Esophagus squamous epithelium (tissue), 5 donors: ENCODE data around the gene MRGPRX2. TPM values are rescaled to one million over a fixed set of nuclear protein-coding genes. Genes with fewer than 3 reads are reported as not detected.

Source experiments
- DNase-seq: peaks from one replicate; lab custom pipeline; 2025; lab: John Stamatoyannopoulos, UW
- H3K27ac ChIP-seq, 4 donors: fragments of 200-600 bp; sonication (generic); one replicate each; pipeline ENCODE4 v1.5.1; 2016 to 2019; ENCODE audit warnings: mild to moderate bottlenecking in 1 of 4
- H3K27me3 ChIP-seq, 4 donors: fragments of 200-600 bp; sonication (generic); 1 replicate in 3 of 4; 2 replicates in 1 of 4; pipeline versions ENCODE4 v1.5.1 to v1.6.0; 2017 to 2021; ENCODE audit warnings: antibody characterized with exemption in 1 of 4
- H3K36me3 ChIP-seq, 3 donors: fragments of 200-600 bp; sonication (generic); one replicate each; pipeline ENCODE4 v1.5.1; 2016 to 2019
- H3K4me1 ChIP-seq, 3 donors: fragments of 200-600 bp; sonication (generic); one replicate each; pipeline ENCODE4 v1.5.1; 2017 to 2019
- H3K4me3 ChIP-seq, 4 donors: fragments of 200-600 bp; sonication (generic); 1 replicate in 3 of 4; 2 replicates in 1 of 4; pipeline ENCODE4 v1.5.1; 2016 to 2019; ENCODE audit warnings: mild to moderate bottlenecking in 2 of 4, moderate library complexity in 1 of 4
- H3K9me3 ChIP-seq, 3 donors: fragments of 200-600 bp; sonication (generic); one replicate each; pipeline ENCODE4 v1.5.1; 2016 to 2019
- POLR2A ChIP-seq, 4 donors: fragments of 450-650 bp; IDR thresholded peaks; one replicate each; pipeline ENCODE4 v1.6.1; 2017; ENCODE audit warnings: antibody characterized with exemption in 4 of 4, mild to moderate bottlenecking in 4 of 4, moderate library complexity in 3 of 4
- WGBS, 2 donors: methylation state at CpG; one replicate each; pipeline ENCODE4 v1.1.5; 2018; 5-methylcytosine and 5-hydroxymethylcytosine counted together
- intact Hi-C: fragments of 100-400 bp; cut with DNase I; formaldehyde crosslinking; loops from one replicate; pipeline ENCODE4 v1.15.0; 2022
- total RNA-seq, 4 donors: library from RNA; depleted of rRNA; stranded (reverse); fragments of >200 nt; gene quantifications; one replicate each; pipeline ENCODE4 v1.1.0, GENCODE V29; 2016
- TF ChIP-seq, protein P1 (sequence below), 6 experiments: fragments of 450-650 bp in 4 of 6; fragments of 200-600 bp in 2 of 6; sonication (generic) in 2 of 6; IDR thresholded peaks; one replicate each; pipeline ENCODE4 v1.5.1; 2016 to 2019; ENCODE audit warnings: antibody characterized with exemption in 6 of 6, mild to moderate bottlenecking in 4 of 6, moderate library complexity in 4 of 6
- donor health status: DM: yes; HTN: yes; CAD: no.

The MRGPRX2 gene
- total RNA-seq, 4 donors from 2014 or later = 0.19 TPM; not detected in 3

DNA sequence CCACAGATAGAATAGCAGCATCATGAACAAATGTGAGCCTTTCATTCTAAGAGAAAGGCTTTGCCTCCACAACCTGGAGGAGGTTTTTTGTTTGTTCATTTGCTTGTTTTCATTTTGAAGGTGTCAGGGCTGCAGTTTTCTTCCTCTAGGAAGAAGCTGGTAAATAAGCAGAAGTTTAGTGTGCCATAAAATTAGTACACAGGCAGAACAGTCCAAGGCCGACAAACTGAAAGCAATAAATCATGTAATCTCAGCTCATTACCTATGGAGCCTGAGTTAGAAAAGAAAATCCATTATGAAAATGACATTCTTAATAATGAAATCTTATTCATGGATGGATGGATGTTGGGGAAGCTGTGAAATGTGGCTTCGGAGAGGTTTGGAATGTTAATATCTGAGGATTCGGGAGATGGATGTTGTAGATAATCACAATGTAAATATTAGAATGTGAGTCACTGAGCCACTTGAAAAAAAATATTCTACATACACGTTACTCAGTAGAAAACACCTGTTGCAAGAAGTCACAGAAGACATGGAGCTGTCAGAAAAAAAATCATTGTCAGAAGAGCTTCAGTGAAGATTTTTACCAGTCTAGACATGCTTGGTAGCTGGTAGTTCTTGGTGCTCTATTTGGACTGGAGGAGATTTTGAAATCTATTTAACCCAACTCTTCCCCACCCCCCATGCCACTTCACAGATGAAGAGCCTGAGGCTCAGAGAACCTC is 41.4 kb upstream of the MRGPRX2 start:
- 23 to 25% methylated on average over 4 of the region's 4 CpGs for WGBS, 2 donors
- Histone ChIP-seq H3K4me1 (peaks cover 0 to 28% (median 0%) of the 10 kb centered on the region in 3 donors), H3K36me3 (no peaks in the 10 kb centered on the region), H3K27me3 (peaks cover 0 to 5% (median 0%) of the 10 kb centered on the region in 4 donors), H3K4me3 (no peak overlapping the region), H3K27ac (peak overlapping the region in 1 of 4 donors; percentile 48), H3K9me3 (peaks cover 0 to 4% (median 0%) of the 10 kb centered on the region in 3 donors)
- no peak for DNase-seq
- TF ChIP-seq POLR2A (IDR thresholded peaks at IDR 0.05) = no peak
- TF ChIP-seq, protein P1, sequence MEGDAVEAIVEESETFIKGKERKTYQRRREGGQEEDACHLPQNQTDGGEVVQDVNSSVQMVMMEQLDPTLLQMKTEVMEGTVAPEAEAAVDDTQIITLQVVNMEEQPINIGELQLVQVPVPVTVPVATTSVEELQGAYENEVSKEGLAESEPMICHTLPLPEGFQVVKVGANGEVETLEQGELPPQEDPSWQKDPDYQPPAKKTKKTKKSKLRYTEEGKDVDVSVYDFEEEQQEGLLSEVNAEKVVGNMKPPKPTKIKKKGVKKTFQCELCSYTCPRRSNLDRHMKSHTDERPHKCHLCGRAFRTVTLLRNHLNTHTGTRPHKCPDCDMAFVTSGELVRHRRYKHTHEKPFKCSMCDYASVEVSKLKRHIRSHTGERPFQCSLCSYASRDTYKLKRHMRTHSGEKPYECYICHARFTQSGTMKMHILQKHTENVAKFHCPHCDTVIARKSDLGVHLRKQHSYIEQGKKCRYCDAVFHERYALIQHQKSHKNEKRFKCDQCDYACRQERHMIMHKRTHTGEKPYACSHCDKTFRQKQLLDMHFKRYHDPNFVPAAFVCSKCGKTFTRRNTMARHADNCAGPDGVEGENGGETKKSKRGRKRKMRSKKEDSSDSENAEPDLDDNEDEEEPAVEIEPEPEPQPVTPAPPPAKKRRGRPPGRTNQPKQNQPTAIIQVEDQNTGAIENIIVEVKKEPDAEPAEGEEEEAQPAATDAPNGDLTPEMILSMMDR (IDR thresholded peaks at IDR 0.05) = no peak
- intact Hi-C loops = no loop called here

DNA sequence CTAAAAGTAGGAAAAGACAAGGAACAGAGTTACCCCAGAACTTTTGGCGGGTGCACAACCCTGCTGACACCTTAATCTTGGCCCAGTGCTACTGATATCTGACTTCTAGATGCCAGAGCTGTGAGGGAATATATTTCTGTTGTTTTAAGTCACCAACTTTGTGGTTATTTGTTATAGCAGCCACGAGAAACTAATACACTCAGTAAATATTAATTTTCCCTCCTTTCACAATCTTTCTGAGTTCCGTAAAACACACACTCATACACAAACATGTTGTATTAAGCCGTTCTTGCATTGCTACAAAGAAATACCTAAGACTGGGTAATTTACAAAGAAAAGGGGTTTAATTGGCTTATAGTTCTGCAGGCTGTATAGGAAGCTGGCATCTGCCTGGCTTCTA is 40.4 kb upstream of the MRGPRX2 start:
- Histone ChIP-seq H3K27ac (no peak overlapping the region), H3K4me3 (no peak overlapping the region), H3K27me3 (peaks cover 0 to 5% (median 0%) of the 10 kb centered on the region in 4 donors), H3K4me1 (peaks cover 0 to 28% (median 0%) of the 10 kb centered on the region in 3 donors), H3K9me3 (peaks cover 0 to 4% (median 0%) of the 10 kb centered on the region in 3 donors), H3K36me3 (no peaks in the 10 kb centered on the region)
- 80 to 85% methylated on average over 4 of the region's 4 CpGs for WGBS, 2 donors
- intact Hi-C loops = no loop called here
- TF ChIP-seq POLR2A (IDR thresholded peaks at IDR 0.05) = no peak
- TF ChIP-seq, protein P1 (IDR thresholded peaks at IDR 0.05) = no peak
- DNase-seq = no peak

DNA sequence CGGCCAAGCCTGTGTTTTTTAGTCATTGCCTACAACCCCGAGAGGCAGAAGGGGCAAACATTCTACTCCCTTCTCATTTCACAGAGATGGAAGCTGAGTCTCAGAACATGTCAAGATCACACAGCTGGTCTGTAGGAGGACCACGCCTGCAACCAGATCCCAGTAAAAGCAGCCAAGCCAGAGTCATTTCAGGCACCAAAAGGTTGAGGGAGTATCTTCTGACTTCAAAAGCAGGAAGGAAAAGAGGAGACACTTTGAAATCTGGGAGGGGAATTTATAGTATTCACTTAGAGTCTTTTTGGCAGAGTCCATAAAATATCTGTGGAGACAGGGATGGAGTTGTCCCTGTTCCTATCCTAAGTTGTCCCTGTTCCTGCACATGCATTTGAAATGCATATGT is 38.6 kb upstream of the MRGPRX2 start:
- intact Hi-C loops = no loop called here
- Histone ChIP-seq H3K4me3 (no peak overlapping the region), H3K27me3 (peaks cover 0 to 5% (median 0%) of the 10 kb centered on the region in 4 donors), H3K36me3 (no peaks in the 10 kb centered on the region), H3K4me1 (peaks cover 0 to 17% (median 0%) of the 10 kb centered on the region in 3 donors), H3K27ac (no peak overlapping the region), H3K9me3 (peaks cover 0 to 4% (median 0%) of the 10 kb centered on the region in 3 donors)
- WGBS, 2 donors = 70 to 100% methylated on average over 1 of the region's 3 CpGs
- no peak for TF ChIP-seq POLR2A (IDR thresholded peaks at IDR 0.05)
- TF ChIP-seq, protein P1 (IDR thresholded peaks at IDR 0.05) = no peak
- no peak for DNase-seq

GRCh38 chr11:19094859-19095258 is 34.3 kb upstream of the MRGPRX2 start:
- H3K27me3 ChIP-seq = peaks cover 0 to 9% (median 0%) of the 10 kb centered on the region in 4 donors
- H3K36me3 ChIP-seq = no peaks in the 10 kb centered on the region
- no peaks in the 10 kb centered on the region for H3K9me3 ChIP-seq
- no peak for DNase-seq
- H3K4me3 ChIP-seq = no peak overlapping the region
- H3K27ac ChIP-seq = no peak overlapping the region
- peaks cover 0 to 10% (median 0%) of the 10 kb centered on the region in 3 donors for H3K4me1 ChIP-seq
- intact Hi-C loops = no loop called here
- 58 to 61% methylated on average over 2 of the region's 2 CpGs for WGBS, 2 donors
- TF ChIP-seq, protein P1 (IDR thresholded peaks at IDR 0.05) = no peak

DNA sequence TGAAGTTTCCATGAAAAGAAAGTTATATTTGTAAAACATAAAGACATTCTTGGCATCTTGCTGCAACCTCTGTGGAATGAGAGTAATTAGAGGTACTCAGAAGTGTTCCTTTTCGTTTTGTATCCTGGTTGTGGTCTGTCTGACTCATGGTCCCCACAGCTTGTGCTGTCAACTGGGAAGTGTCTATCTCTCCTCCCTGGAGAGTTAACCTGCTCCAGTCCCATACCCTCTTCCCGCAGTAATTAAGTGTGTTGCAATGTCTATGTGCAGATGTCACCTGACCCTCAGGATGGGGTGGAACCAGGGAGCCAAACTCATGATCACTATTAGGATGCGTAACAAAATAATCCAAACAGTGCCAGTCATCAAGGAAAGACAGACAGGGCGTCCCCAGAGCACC is 33.5 kb upstream of the MRGPRX2 start:
- 58 to 63% methylated on average over 4 of the region's 4 CpGs for WGBS, 2 donors

More for the DNA sequence above, 33.5 kb upstream of the MRGPRX2 start:
- no peak for DNase-seq
- Histone ChIP-seq H3K4me3 (no peak overlapping the region), H3K9me3 (no peaks in the 10 kb centered on the region), H3K4me1 (peaks cover 0 to 17% (median 7%) of the 10 kb centered on the region in 3 donors), H3K27me3 (peaks cover 0 to 9% (median 0%) of the 10 kb centered on the region in 4 donors), H3K27ac (no peak overlapping the region), H3K36me3 (no peaks in the 10 kb centered on the region)
- intact Hi-C loops = no loop called here
- TF ChIP-seq POLR2A (IDR thresholded peaks at IDR 0.05) = no peak
- TF ChIP-seq, protein P1 (IDR thresholded peaks at IDR 0.05) = no peak
